ENCODE results near the gene MAGEB1.

Gene MAGEB1
- long read RNA-seq, result 0 reads

DNA sequence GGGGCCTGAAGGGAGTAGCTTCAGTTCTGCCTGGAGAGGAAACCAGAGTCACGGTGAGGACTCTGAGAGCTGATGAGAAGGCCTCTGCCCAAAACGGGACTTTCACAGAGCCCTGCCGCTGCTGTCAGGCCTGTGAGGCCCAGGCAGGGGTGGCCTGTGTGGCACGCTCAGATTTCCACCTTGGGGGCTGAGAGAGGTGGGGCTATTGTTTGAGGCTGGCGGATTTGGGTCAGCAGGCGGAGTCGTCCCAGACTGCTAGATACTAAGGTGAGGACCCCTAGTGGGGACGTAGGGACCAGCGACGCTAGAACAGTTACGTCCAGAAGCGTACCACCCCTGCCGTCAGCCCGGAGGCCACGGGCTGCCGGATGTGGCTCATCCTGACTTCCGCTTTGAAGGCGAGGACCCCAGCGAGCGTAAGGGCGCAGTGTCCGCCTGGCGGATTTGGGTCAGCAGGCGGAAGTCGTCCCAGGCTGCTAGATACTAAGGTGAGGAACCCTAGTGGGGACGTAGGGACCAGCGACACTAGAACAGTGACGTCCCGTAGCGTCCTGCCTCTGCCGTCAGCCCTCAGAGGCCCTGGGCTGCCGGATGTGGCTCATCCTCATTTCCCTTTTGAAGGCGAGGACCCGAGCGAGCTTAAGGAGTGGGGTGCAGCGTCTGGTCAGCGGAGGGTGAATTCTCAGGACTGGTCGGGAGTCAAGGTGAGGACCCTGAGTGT, at the start of gene MAGEB1:
MAGEB1 (plus strand) TSS at position 378 of the 721 bp plus-strand sequence. CDS start 3,348 bp downstream, outside the sequence.
- TF ChIP-seq REST (IDR thresholded peaks at IDR 0.05; ENCODE audit: insufficient replicate concordance, low read depth), result no peak
- TF ChIP-seq CTCF (IDR thresholded peaks at IDR 0.05; ENCODE audit: insufficient read depth, low read length), result no peak
- no peak for TF ChIP-seq SPI1 (IDR thresholded peaks at IDR 0.05; ENCODE audit: borderline replicate concordance, low read depth)
- TF ChIP-seq GABPA (IDR thresholded peaks at IDR 0.05; ENCODE audit: low read depth), result no peak
- no peak for TF ChIP-seq POLR2AphosphoS5 (IDR thresholded peaks at IDR 0.05; ENCODE audit: low read depth)
- no peaks in the 10 kb centered on the region for H3K27me3 ChIP-seq (ENCODE audit: insufficient read depth, poor library complexity, severe bottlenecking)
- DNase-seq (ENCODE audit: low read depth in 1 of 2, low spot score in 1 of 2), result no peak

GRCh38 chrX:30212172-30212571, 34.8 kb upstream of the MAGEB1 start:
- H3K27ac ChIP-seq (replicated peaks), result no peak overlapping the region
- no peaks in the 10 kb centered on the region for H3K27me3 ChIP-seq (ENCODE audit: insufficient read depth, poor library complexity, severe bottlenecking)
- TF ChIP-seq POLR2AphosphoS5 (IDR thresholded peaks at IDR 0.05; ENCODE audit: low read depth) (no peak), CTCF (IDR thresholded peaks at IDR 0.05; ENCODE audit: insufficient read depth, low read length) (no peak), SPI1 (IDR thresholded peaks at IDR 0.05; ENCODE audit: borderline replicate concordance, low read depth) (no peak), REST (IDR thresholded peaks at IDR 0.05; ENCODE audit: insufficient replicate concordance, low read depth) (no peak), GABPA (IDR thresholded peaks at IDR 0.05; ENCODE audit: low read depth) (no peak)
- no peak overlapping the region for H3K4me3 ChIP-seq (replicated peaks; ENCODE audit: insufficient read depth, low read length)
- no peak for DNase-seq (ENCODE audit: low read depth in 1 of 2, low spot score in 1 of 2)

More for the DNA sequence above, at the start of gene MAGEB1:
- H3K4me3 ChIP-seq (replicated peaks; ENCODE audit: insufficient read depth, low read length), result no peak within 1 kb of the TSS
- no peak within 1 kb of the TSS for H3K27ac ChIP-seq (replicated peaks)

- H3K27me3 ChIP-seq (ENCODE audit: insufficient read depth, poor library complexity, severe bottlenecking), result no peaks in the 10 kb centered on the region
- DNase-seq (ENCODE audit: low read depth in 1 of 2, low spot score in 1 of 2), result peak; percentile 43 to 66
- TF ChIP-seq SPI1 (IDR thresholded peaks at IDR 0.05; ENCODE audit: borderline replicate concordance, low read depth) (peak; percentile 66; the same call in 1 of the 2 replicates), GABPA (IDR thresholded peaks at IDR 0.05; ENCODE audit: low read depth) (peak; percentile 92), POLR2AphosphoS5 (IDR thresholded peaks at IDR 0.05; ENCODE audit: low read depth) (no peak), CTCF (IDR thresholded peaks at IDR 0.05; ENCODE audit: insufficient read depth, low read length) (peak; percentile 28)
- H3K27ac ChIP-seq (replicated peaks), result no peak within 1 kb of the TSS; the same call in 1 of the 2 replicates
- H3K4me3 ChIP-seq (replicated peaks; ENCODE audit: insufficient read depth, low read length), result no peak within 1 kb of the TSS
Measured at GRCh38 chrX:30215357-30215843, 31.5 kb upstream of the MAGEB1 start, which contains the start of gene MAGEB2. TSS of gene MAGEB2 (plus strand) at chrX:30215563. CDS start at chrX:30218581, 3,018 bp downstream.
